Measurements from ENCODE around the gene ORC2.

GRCh38 chr2:200888704-200889625 lies 74.5 kb downstream of the ORC2 start, which contains the start of the genes NIF3L1 and PPIL3:
- TF ChIP-seq, protein P1, sequence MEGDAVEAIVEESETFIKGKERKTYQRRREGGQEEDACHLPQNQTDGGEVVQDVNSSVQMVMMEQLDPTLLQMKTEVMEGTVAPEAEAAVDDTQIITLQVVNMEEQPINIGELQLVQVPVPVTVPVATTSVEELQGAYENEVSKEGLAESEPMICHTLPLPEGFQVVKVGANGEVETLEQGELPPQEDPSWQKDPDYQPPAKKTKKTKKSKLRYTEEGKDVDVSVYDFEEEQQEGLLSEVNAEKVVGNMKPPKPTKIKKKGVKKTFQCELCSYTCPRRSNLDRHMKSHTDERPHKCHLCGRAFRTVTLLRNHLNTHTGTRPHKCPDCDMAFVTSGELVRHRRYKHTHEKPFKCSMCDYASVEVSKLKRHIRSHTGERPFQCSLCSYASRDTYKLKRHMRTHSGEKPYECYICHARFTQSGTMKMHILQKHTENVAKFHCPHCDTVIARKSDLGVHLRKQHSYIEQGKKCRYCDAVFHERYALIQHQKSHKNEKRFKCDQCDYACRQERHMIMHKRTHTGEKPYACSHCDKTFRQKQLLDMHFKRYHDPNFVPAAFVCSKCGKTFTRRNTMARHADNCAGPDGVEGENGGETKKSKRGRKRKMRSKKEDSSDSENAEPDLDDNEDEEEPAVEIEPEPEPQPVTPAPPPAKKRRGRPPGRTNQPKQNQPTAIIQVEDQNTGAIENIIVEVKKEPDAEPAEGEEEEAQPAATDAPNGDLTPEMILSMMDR (conservative IDR thresholded peaks at IDR 0.05 in 1 of 2, IDR thresholded peaks at IDR 0.05 in 1 of 2; ENCODE audit: low read depth in 1 of 2, low read length in 2 of 2) = no peak
- TF ChIP-seq EZH2 (IDR thresholded peaks at IDR 0.05; ENCODE audit: low read length, missing control alignments) = no peak
